ENCODE results near the gene LCP1.
"Not testable (repeated sequence)": the region's sequence is repeated elsewhere in the genome, so short reads cannot be mapped to it uniquely, and the experiment has no call there.

Gene LCP1, protein sequence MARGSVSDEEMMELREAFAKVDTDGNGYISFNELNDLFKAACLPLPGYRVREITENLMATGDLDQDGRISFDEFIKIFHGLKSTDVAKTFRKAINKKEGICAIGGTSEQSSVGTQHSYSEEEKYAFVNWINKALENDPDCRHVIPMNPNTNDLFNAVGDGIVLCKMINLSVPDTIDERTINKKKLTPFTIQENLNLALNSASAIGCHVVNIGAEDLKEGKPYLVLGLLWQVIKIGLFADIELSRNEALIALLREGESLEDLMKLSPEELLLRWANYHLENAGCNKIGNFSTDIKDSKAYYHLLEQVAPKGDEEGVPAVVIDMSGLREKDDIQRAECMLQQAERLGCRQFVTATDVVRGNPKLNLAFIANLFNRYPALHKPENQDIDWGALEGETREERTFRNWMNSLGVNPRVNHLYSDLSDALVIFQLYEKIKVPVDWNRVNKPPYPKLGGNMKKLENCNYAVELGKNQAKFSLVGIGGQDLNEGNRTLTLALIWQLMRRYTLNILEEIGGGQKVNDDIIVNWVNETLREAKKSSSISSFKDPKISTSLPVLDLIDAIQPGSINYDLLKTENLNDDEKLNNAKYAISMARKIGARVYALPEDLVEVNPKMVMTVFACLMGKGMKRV

GRCh38 chr13:46181840-46182490 lies at the start of gene LCP1:
Gene LCP1, minus strand, starts transcription at chr13:46182177. Its CDS starts 22,515 bp downstream, at chr13:46159662.
- peak in 2 of 3 donors; percentile 63 to 64 for DNase-seq (ENCODE audit: low read depth in 3 of 3)

DNA sequence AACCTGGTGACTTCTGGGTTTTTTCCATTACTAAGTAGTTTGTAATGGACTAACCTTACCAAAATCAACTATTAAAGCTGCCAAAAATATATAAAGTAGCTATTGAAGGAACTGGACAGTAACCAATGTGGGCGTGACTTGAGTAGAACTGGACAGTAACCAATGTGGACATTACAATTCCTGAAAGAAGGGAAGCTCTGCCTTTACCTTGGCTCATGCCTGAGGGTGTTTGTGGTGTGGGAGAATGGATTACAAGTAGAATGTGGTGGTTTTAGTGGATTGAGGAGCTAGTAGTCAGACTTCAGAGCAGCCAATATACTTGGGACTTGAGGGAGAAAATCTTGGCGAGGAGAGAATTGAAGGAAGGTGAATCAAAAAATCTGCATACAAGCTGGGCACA lies 47.3 kb upstream of the LCP1 start:
- no peak for DNase-seq (ENCODE audit: low read depth in 3 of 3)

- DNase-seq (ENCODE audit: low read depth in 3 of 3) = not testable (repeated sequence)
Observed at GRCh38 chr13:46220234-46220633, 38.3 kb upstream of the LCP1 start.

DNA sequence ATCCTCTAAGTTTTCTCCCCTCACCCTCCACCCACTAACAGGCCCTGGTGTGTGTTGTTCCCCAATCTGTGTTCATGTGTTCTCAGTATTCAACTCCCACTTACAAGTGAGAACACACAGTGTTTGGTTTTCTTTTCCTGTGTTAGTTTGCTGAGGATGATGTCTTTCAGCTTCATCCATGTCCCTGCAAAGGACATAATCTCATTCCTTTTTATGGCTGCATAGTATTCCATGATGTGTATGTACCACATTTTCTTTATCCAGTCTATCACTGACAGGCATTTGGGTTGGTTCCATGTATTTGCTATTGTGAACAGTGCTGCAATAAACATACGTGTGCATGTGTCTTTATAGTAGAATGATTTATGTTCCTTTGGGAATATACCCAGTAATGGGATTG lies 32.8 kb upstream of the LCP1 start:
- not testable (repeated sequence) for DNase-seq (ENCODE audit: low read depth in 3 of 3)

DNA sequence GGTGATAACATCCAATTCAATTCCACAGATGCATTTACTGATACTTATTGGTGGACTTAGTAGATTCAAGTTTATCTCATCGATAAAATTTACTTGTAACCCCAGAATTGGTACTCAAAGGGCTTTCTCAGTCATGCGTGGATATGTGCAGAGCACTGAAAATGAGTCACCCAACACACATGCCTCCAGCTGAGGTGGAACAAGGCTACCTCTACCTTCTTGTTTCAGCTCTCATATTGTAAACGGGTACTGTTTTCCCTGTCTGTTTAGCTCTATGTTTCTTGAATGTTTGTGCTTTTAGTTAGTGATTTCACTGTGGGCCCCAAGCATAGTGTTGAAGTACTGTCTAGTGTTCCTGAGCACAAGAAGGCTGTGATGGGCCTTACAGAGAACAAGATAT lies 31.3 kb upstream of the LCP1 start:
- DNase-seq (ENCODE audit: low read depth in 3 of 3) = no peak

DNA sequence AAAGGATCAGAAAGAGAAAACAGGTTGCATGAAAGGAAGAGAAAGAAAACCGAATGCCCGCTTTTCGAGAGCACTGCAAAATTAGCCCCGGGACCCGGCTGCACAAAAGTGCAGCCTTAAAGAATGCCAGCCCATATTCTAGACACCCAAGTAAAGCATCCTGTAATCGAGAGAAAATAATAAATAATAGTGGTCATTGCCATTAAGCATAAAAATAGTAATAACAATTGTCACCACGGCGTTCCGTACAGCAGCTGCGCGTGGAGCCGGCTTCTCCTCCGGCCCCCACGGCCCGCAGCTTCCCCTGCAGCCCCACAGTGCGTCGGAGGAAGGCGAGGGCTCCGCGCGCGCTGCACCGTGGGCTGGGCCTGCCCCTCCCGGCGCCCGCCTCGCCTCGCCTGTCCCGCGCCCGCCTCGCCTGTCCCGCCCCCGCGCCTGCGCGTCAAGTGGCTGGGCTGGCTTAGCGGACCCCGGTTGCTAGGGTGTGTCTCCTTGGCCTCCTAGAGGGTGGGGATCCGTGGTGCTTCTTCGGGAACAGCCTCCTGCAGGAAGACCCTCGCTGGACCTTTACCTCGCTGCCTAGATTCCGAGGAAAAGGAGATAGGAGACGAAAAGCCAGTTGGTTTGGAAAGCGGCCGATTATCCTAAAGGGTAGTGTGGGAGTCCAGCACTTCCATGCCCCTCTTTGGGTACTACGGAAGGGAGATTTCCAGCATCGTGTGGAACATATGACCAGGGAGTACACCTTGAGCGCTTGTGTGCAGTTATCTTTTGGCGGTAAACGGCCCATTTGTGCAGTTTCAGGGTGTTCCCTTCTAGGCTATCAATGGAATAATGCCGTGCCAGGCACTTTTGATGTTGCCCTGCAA lies 29.7 kb upstream of the LCP1 start, which contains the start of gene LRRC63:
Gene LRRC63 (plus strand): TSS at position 446 of the 869 bp plus-strand sequence. CDS start 1,107 bp downstream, outside the sequence.
- peak; percentile 65 to 83 (median 69) for DNase-seq (ENCODE audit: low read depth in 3 of 3)

- peak in 1 of 3 donors; percentile 36 for DNase-seq (ENCODE audit: low read depth in 3 of 3)
Observed at GRCh38 chr13:46211116-46211482, 29.1 kb upstream of the LCP1 start.

GRCh38 chr13:46210362-46211083 lies 28.5 kb upstream of the LCP1 start:
- DNase-seq (ENCODE audit: low read depth in 3 of 3) = no peak

DNA sequence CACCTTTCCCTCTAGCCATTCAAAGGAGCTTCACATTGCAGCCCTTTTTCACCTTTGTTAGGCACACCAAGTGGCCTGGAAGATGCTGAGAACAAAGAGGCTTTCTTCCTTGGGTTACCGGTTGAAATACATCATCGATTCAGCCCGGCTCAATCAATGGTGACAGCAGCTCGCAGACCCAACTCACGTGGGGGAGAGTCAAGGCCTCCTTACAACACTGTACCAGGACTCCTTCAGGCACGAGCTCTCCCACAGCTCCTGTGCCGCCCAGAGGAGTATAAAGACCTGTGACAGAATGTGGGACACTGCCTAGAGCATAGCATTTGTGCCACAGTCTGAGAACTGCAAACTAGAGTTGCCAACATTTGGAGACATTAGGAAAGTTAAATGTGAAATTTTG lies 25.9 kb upstream of the LCP1 start:
- DNase-seq (ENCODE audit: low read depth in 3 of 3) = no peak

GRCh38 chr13:46206143-46206542 lies 24.2 kb upstream of the LCP1 start:
- no peak for DNase-seq (ENCODE audit: low read depth in 3 of 3)

DNA sequence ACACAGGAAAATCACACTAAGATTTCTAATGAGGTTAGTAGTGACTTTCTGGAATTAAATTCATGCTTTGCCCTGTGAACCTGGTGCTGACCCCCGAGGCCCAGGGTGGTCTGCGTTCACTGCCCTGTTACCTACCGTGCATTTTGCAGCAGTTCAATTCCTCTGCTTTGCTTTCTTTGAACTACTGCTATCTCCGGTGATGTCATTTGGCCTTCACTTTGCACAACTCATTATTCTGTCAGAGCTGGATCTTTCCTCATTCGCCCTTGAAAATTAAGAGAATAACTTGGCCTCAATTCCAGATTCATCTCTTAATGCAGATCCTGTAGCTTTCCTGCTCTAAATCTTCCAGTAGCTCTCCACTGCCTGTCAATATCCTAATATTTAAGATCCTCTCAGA lies 21.0 kb upstream of the LCP1 start:
- no peak for DNase-seq (ENCODE audit: low read depth in 3 of 3)

DNA sequence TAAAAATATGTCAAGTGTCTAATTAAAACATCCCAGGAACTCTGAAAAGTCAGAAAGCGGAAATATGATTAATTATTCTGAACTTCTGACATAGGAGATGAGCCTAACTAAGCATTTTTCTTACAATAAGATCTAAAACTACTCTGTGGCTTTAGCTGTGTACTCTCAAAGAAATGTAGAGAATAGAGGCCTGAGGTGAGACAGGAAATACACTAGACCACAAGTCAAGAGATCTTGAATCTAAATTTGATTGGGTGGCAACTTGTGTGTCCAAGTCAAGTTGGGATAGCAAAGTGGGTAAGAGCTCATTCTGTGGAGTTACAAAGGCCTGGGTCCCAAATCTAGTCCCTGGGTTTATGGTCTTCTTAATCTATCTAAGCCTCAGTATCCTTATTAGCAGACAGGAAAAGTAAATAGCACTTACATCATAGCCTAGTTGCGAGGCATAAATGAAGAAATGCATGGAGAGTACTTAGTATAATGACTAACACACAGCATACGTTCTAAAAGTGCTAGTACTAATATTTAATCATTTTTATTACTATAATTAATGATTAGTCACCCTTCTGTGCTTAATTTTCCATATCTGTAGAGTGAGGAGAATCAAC lies 20.3 kb upstream of the LCP1 start:
- no peak for DNase-seq (ENCODE audit: low read depth in 3 of 3)

DNA sequence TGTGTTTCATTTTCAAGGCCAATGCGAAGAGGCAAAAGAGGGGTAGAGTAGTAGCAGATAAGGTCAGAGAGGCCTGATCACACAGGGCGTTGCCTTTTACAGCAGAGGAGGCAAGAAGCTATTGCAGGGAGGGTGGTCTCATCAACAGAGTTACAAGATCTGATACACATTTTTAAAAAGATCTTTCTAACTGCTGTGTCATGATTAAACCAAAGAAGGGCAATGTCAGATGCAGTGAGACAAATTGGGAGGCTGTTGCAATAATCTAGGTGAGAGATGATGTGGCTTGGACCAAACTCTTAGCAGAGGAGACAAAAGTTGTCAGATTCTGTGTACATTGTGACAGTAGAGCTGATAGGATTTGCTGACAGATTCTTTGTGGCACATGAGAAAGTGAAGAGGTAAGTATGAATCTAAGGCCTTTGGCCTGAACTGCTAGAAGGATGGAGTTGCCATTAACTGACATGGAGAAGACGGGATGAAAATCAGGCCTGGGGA lies 16.8 kb upstream of the LCP1 start:
- no peak for DNase-seq (ENCODE audit: low read depth in 3 of 3)

DNA sequence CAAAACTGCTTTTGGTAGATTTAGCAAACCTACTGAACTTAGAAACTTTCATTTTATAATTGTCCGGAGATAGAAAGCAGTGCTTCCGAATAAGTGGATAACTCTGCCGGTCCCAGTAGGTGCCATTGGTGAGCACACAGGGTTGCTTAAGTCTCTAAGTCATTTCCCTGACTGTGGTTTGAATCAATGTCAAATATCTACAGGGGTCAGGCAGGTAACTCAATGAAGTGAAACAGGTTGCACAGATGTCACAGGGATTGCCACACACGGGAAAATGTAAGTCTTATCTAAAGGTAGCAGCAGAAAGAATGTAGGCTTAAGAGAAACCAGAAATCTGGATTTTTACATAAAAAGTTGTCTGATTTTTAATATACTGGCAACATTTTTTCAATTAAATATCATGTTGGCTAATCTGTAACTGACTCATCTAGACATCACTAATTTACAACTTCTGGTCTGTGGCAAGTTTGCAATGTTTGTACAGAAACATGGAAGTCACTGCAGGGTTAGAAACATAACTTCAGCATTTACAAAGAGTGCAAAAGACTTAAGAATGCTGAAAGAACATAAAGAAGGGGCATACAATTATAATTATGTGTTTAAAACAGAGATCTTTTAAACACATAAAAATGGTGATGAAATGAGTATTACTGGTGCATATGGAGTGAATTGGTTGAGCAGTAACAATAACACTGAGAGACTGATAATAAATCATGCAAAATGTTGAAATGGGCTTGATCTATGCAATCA lies 15.5 kb upstream of the LCP1 start:
- no peak for DNase-seq (ENCODE audit: low read depth in 3 of 3)

- DNase-seq (ENCODE audit: low read depth in 3 of 3) = no peak
Observed at GRCh38 chr13:46195016-46195415, 13.0 kb upstream of the LCP1 start.

- no peak for DNase-seq (ENCODE audit: low read depth in 3 of 3)
Observed at GRCh38 chr13:46192412-46192811, 10.4 kb upstream of the LCP1 start.

- DNase-seq (ENCODE audit: low read depth in 3 of 3) = no peak
Observed at GRCh38 chr13:46185634-46186033, 3.7 kb upstream of the LCP1 start.

DNA sequence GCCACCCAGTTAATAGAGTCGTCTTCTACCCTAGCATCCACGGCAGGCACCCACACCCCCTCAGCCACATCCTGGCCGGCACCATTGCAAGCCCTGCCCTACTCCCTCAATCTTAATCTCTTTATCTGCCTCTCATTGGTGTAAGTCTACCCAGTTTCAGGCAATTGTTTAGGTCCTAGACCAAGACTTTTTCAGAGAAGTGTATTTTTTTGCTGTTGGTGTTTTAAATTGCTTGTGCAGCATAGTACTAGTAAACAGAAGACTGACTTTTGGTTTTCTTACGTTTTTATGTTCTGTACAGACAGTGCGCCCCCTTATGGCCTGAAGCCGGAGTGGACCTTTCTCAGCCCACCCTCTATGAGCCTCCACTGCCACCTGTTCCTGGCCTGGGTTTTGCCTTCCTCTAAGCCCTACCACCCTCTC lies 2.3 kb upstream of the LCP1 start:
- peak in 2 of 3 donors; percentile 54 to 74 for DNase-seq (ENCODE audit: low read depth in 3 of 3)

Measured in stimulated activated CD4-positive, alpha-beta T cell treated with anti-CD3 and anti-CD28 coated beads, TNF-alpha, amount 100 ng/mL, for 48 hours (primary cell).